ENCODE data around the gene AIPL1.
A peak's percentile ranks its signal among the peaks of the same experiment; 100 is the strongest.

Gene AIPL1

DNA sequence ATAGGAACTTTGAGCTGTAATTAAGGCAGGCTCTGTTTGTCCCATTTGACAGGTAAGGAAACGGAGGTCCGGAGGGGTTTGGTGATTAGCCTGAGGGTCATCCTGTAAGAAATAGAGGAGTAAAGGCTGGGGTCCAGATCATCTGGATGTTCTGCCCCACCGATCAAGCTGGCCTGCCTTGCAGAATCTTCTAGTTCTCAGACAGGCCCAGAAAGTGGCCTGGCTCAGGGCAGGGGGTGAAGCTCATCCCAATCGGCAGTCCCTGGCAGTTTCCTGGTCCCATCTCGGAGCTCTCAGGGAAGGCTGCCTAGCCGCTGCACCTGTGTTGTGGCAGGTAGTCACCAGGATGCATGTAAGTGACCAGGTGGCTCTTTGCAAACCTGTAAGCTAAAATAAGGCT is 13.6 kb upstream of the AIPL1 start:
- no peak for DNase-seq

DNA sequence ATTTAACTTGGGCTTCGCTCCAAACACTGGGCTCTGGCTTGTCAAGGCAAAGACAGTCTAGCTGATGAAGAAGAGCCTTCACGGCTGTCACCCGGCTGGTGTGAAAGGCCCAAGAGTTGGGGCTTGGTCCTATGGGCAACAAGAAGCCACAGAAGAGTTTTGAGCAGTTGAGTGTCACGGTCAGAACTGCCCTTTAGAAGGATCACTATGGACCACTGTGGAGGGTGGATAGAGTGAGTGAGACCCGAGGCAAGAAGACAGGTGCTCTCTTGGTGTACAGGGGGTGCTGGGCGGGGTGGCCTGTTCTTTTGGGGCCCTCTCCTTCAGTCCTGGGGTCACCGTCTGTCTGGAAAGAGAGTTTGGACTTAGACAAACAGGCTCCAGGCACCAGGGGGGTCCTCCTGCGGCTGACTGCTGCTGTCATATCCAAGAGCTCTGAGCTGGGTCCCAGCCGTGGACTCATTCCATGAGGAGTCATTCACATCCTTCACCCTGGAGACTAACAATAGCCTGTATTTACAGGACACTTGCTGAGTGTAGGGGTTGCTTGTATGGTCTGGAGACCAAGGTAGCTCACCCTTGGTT is 11.7 kb upstream of the AIPL1 start:
- no peak for DNase-seq

DNA sequence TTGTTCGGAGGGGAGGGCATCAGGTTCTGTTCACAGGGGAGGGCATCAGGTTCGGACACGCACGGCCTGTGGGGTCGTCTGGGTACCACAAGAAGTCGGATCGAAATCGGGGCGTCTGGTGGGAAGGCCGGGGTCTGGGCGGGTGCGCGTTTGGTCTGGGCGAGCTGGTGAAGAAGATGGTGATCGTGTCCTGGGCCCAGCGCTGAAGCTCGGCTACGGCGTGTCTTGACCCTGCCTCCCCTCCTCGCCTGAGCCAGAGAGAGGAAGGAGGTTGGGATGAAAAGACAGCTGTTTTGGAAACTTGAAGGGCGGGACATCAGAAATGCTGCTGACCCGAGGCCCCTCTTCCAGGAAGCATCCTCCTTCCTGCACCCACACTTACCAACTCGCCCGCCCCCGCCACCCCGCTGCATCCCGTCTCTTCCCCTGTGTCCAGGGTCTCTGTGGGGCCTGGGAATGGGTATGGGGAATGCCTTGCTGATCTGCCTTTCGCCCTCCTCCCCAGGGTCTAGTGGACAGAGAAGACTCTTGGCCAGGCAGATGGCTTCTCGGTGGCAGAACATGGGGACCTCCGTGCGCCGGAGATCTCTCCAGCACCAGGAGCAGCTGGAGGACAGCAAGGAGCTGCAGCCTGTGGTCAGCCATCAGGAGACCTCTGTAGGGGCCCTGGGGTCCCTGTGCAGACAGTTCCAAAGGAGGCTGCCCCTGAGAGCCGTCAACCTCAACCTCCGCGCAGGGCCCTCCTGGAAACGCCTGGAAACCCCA is 9.8 kb upstream of the AIPL1 start:
- DNase-seq: no peak

DNA sequence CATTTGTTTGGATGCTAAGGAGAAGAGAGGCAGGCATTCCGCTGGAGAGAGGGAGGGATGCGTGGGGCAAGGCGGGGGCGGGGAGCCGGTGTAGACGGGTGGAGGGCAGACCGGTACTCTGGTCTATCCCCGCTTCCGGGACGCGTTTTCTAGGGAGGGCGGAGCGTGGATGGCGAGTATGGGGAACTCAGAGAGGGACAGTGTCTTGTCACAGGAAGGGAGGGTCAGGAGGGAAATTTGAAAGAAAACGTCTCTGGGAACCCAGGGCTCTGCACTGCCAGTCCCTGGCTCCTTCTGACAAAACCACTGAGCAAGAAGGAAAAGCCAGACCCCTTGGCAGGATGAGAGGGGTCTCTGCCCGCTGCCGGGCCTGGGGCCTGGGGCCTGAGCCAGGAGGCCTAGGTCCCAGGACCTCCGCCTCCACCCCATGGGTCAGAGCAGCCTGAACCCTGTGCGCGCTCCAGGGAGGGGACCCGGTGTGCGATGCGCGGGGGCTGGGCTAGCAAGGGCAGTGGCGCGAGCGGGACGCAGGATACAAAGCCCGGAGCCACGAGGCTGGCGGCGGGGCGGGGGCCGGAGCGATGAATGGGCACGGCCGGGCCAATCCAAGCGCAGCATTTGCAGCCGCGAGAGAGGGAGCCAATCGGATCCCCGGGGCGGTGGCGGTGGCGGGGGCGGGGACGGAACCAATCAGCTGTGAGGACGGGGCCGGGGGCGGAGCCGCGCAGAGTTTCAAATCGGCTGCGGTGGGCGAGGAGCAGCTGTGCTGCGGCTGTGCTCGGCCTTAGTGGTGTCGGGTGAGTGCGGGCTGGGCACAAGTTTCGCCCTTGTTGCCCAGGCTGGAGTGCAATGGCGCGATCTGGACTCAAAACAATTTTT is 9.0 kb upstream of the AIPL1 start, which contains the start of gene PIMREG:
Gene PIMREG (plus strand): TSS at position 764 of the 879 bp plus-strand sequence. CDS start 656 bp downstream, outside the sequence.
- DNase-seq: peak; percentile 32

DNA sequence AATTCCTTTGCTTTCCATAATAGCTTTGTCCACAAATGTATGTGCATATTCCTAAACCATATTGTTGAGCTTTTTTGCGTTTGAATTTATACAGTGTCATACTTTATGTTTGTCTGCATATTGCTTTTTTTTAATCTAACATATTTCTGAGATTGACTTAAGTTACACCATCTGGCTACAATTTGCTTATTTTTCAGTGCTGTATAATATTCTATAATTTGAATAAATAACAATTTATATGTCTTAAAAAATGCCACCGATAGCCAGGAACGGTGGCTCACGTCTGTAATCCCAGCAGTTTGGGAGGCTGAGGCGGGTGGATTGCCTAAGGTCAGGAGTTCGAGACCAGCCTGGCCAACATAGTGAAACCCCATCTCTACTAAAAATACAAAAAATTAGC is 7.9 kb upstream of the AIPL1 start:
- no peak for DNase-seq

DNA sequence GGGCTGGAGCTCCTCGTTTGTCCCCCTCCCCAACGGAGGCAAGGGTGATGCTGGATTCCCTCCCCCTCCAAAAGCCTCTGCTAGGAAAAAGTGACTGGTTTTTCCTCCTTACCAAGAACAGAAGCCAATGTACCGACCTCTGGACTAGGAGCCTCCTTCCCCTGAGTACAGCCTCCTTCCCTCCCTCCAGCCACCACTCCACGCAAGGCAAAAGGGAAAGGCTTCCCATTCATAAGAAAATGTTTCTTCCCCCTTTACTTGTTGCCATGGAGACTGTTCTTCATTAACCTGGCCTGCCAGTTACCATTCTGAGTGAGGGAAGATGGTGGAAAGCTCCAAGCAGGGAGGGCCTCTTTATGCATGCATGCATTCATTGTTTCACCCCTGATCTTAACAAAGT is 5.0 kb upstream of the AIPL1 start:
- DNase-seq: no peak

DNA sequence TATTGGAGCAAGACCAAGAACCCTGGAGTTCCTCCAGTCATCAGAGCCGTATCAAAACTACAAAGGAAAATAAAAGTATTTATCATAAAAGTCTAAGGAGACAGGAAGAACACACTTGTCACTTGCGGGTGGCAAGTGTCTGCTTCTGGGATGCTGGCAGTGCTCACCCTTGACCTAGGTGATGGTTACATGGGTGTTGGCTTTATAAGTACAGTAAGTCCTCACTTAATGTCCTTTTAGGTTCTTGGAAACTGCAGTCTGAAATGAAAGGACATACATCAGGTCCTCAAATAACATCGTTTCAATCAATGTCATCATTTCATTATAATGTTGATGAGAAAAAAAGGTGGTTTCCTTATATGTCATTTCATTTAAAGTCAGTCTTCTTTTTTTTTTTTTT is 3.0 kb upstream of the AIPL1 start:
- DNase-seq: no peak

DNA sequence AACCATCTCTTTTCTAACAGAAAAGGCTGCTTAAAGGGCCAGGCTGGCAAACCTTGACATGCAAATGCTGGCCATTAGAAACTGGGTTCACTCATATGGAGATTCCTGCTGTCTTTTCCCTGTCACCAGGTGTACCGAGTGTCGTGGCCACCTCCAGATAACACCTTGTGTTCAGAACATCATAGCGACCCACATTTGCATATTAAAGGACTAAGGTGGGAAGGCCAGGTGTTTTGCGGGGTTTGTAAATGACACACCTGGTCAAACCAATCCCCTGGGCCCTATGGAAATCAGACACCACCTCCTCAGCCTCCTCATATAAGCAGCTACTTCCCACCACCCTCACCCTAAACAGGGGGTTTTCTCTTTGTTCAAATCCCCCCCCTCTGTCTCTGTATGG is 2.5 kb upstream of the AIPL1 start:
- no peak for DNase-seq

DNA sequence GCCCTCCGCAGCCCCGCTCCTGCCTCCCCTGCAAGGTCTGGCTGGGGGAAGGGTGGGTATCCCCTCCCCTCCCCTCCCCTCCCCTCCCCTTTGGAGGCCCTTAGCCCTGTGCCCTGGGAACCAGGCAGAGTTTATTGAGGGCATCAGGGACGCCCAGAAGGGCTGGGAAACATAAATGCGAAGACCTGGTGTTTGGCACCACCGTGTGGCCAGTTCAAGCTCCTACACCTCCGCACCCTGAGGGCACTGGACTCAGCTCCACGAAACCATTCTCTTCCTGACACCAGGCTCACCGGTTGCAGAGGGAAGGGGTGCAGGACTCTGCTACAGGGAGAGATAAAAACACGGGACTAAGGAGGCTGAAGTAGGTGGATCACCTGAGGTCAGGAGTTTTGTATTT is 1.0 kb upstream of the AIPL1 start:
- DNase-seq: no peak

DNA sequence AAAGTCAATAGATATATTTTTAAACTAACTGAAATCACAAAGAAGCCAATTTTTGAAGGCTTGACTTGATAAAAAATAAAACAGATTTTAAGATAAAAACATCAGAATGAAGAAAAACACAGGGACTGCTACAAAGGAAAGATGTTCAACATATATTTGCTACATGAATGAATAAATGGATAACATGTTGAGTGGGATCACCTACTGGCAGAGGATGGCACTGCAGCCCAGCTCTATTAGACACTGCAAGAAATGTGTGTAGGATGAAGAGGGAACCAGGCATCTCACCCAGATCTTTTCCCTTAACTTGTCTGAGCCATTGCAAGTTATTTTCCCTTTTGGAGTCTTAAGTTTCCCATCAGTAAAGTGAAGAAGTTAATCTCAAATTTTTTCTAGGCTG is 4.2 kb downstream of the AIPL1 start:
- no peak for DNase-seq

DNA sequence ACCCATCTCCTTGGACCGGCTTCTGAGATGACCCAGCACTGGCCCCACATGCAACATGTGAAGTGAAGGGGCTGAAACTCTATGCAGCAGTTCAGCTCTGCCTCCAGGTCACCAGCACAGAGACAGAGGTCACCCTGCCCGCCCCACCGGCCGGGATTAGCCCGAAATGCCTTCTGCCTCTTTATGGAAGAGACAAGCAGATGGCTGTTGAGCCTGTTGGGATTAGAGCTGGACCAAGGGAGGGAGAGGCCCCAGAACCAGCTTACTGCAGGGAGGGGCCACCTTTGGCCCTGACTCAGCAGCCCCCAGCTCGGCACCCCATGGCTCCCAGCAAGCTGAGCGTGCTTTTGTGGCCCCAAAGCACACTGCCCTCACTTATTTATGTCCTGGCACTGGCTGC is 5.7 kb downstream of the AIPL1 start:
- DNase-seq: no peak

DNA sequence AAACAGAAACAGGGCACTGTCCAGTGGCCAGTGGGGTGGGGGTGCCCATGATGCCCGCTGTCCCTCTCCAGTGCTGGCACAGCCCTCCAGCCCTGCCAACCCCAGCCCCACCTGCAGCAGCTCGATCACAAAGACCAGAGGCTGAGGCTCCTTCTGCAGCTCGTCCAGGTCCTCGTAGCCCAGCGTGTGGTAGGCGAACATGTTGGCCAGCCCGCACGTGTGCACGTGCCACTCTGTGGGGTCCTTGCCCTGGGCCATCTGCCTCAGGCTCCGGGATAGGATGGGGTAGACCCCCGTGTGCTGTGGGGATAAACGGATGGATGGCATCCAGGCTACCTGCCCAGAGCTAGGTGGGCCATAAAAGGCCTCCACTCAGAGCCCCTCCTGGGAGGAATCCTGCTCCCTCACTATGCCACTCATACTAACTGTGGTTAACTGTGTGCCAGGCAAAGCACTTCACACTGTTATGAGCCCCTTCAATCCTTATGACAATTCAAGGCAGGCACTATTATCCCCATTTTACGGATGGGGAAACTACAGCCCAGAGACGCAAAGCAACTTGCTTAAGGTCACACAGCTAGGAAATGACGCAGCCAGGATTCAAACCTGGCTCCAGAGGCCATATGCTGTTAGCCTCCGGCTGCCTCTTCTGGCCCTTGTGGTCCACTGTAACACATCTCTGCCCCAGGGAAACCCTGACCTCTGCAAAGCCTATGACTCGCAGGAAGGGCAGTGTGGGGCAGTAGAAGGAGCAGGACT is 6.5 kb downstream of the AIPL1 start:
- DNase-seq: no peak

DNA sequence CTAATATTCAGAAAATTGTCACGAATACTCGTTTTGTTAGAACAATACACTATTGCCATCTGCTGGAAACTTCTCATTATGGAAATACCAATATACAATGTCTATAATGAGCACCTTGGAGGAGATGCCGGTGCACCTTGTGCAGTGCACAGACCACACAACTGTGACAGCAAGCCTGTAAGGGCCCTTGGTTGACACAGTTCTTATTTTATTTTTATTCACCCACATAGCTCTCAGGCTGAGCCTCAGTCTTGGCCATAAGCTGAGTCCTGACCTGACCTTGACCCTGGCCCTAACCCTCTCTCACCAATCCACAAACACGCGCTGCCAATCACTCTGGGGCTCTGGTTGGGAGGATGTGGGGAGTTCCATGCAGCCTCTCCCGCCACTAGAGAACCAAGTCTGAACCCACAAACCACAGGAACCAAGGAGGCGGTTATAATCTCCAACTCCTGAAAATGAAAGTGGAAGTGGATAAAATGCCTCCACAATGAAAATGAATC is 7.6 kb downstream of the AIPL1 start:
- DNase-seq: no peak

DNA sequence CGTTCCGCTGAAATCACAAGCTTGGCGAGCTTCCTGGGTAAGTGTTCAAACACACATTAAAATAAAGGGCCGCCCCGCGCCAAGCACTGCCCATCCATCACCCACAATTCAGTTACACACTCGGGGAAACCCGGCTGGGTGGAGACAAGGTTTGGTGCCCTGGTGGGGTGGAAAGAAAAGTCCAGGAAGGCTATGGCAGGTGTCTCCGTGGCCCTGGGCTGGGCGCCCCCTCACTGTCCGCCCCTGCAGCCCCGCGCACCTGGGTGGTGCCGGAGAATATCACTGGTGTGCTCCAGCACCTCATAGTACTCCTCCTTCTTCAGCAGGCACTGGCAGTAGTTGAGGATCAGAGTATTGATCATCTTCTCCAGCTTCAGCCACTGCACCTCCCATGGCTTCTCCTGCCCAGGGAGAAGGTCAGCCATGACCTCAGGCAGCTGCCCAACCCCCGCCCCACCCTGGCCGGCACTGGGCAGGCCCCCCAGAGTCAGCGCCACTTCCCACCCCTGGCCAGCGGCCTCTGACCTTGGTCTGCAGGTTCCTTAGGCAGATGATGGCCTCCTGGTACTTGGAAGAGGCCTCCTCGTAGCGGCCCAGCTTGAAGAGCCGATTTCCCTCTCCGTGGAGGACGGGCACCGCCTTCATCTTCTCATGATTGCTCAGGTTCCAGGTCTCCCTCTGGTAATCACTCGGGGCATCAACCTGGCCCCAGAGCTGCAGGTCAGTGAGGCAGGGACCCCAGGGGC is 8.4 kb downstream of the AIPL1 start:
- DNase-seq: no peak

DNA sequence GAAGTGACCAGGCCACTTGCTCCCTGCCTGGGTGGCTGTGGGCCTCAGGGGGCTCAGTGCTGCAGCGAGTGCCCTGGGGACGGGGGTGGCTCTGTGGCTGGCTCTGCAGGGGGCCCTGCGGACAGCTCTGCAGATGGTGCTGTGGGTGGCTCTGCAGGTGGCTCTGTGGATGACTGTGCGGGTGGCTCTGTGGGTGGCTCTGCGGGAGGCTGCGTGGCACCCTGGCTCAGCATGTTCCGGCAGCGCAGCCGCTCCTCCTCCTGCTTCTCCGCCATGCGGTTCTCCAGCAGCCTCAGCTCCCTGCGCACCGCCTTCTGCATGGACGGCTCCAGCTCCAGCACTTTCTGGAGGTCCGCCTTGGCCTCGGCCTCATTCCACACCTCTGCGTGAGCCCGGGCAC is 9.5 kb downstream of the AIPL1 start:
- DNase-seq: no peak

DNA sequence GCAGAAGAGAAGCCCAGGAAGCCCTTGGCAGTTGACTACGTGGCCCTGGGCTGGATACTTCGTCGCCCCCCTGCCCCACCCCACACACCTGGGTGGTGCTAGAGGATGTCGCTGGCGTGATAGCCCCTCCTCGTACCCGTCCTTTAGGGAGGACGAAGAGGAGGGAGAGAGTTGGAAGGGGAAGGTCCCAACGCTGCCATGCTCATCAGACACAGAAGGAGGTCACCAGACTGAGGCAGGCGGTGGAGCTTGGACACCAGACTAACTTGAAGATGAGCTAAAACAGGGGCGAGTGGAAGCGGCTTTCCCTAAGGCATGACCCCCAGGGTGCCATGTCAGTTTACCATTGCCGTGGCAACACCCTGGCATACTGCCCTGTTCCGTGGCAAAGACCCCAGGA is 11.0 kb downstream of the AIPL1 start:
- no peak for DNase-seq

DNA sequence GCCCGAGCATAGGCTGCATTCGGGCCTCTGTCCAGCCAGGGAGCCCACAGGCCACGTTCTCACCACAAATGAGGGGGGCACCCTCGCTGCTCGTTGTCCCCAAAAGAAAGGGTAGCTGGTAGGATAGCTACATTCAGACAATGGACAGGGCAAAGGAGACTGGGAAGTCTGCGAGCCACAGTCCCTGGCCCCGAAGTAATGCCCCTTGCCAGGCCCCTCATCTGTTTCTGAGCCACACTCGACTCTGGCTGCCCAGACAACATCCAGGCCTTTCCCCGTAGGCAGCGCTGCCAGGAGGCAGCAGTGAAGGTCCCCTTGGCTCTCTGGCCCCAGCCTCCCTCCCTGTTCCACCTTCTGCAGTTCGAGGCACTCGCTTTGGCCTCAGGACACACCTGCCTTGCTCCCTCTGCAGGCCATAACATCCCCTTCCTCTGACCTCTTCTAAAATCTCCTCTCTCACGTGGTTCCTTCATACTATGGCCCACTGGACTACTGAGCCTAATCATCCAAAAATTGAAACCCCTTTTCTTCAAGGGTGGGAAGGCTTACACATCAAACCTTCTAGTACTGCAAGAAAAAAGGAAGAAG is 12.2 kb downstream of the AIPL1 start:
- DNase-seq: no peak

DNA sequence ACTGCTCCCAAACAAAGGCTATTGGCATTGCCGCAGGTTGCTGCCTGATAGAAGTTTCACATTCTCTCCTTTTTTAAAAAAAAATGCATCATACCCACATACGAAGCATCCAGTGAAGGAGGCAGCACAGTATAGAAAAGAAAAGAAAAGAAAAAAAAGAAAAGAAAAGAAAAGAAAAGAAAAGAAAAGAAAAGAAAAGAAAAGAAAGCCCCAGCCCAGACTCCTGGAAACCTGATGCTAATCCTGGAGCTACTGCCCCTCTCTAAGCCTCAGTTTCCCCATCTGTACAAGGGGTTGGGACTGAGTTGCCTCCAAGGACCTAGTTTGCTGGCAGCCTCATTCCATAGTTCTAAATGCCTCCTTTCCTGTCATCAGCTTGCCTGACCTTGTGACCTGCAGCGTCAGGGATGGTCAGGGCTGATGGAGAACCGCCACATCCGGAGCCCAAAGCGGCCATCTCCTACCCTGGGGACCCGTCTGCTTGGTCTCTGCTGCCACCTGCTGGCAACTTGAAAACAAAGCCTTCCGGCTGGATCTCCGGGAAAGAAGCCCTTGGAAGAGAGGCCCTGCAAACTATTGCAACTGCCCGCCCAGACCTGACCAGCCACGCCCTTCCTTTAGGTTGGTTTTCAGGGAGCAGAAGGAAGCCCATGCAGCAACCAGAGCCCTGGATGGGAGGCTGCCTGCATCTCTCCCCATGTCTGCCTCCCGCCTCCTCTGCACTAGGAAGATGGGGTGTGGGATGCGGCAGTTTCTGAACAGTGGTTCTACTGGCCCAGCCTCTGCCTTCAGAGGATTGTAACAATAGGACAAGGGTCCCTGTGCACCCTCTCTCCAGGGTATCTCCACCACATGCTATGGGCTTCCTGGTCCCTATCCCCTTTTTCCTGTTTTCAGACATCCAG is 13.0 kb downstream of the AIPL1 start:
- DNase-seq: no peak

DNA sequence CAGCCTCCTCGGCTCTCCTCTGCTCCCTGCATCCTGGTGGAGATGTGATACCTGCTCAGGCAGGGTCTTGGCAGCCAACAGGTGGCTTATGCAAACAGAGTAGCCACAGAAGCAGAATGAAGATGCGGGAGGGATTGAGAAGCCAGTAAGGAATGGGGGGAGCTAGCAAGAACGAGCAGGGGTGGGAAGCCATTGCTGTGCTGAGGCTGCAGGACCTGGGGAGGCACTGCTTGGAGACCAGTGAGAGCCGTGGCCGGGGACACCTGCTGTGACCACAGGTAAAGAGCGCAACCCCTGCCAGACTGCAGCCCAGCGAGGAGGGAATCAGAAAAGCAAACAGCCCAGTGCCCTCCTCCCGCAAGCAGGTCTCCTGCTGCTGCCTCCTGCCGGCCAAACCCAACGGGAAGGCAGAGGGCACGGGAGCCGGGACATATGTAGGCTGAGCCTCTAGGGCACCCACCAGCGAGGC is 14.7 kb downstream of the AIPL1 start:
- DNase-seq: no peak

DNA sequence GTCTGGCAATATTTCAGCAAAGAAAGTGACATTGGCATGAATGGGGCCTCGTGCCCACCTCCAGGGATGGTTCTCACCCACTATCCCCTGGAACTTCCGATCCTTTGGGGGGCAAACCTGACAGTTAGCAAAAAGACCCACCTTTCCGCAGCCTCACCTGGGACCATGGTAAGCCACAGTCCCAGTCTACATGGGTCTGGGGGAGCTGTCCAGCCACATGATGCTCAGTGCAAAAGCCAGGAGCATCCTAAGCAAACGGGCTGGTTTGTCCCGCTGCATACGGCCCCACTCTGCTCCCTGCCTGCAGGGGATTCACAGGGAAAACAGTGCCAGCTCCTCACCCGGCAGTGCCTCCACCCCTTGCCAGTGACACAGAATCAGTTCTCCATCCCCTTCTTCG is 19.3 kb downstream of the AIPL1 start:
- no peak for DNase-seq

DNA sequence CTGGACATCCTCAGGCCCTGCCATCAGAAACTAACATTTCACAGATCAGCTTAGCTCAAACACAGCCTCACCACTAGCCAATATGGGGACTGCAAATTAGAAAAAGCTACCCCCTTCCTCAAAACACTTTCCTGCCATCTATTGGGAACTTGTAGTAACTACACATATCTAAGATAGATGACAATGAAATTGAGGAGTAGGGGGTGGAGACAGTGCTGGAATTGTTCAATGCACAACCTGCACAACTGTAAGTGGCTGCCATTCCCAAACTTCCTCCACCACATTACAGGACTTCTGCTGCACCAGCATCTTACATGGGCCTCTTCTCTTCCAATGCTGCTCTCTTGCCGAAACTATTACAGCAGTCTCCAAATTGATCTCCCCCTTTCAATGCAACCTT is 21.9 kb downstream of the AIPL1 start:
- no peak for DNase-seq

Data from cortex of kidney (tissue), 1 donor.